Loucy (cell line): Measurements from ENCODE around the gene LILRB5.
A peak's percentile ranks its signal among the peaks of the same experiment; 100 is the strongest.

Experiments
- CTCF ChIP-seq: fragments of 200-600 bp; sonication (generic); conservative IDR thresholded peaks from 2 replicates; pipeline ENCODE4 v1.5.1; 2014; ENCODE audit warnings: mild to moderate bottlenecking, antibody characterized with exemption, low read length
- EZH2phosphoT487 ChIP-seq: fragments of 200-600 bp; IDR thresholded peaks from 2 replicates; pipeline ENCODE4 v1.6.1; 2018; ENCODE audit warnings: antibody characterized with exemption, mild to moderate bottlenecking, moderate library complexity, borderline replicate concordance

DNA sequence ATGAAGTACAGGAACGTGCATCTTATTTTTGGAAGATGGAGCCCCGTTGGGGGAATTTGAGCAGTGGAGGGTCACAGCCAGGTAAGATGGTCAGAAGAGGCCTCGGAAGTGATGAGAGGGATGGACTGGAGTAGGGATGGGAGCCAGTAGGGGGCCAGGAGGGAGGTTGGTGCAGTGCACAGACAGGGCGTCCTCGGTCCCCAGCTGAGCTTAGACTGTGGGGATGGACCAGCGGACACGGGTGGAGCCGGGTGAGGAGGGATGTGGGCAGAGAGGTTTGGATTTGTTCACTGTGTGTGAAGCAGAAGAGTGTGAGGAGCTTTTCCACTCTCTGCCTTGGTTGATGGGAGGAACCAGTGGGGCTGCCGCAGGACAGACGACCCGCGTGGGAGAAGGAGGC lies 45.8 kb downstream of the LILRB5 start:
- TF ChIP-seq CTCF: peak; percentile 35; the same call in 1 of the 2 replicates
- no peak for TF ChIP-seq EZH2phosphoT487
